ENCODE results near the gene ADIRF.

DNA sequence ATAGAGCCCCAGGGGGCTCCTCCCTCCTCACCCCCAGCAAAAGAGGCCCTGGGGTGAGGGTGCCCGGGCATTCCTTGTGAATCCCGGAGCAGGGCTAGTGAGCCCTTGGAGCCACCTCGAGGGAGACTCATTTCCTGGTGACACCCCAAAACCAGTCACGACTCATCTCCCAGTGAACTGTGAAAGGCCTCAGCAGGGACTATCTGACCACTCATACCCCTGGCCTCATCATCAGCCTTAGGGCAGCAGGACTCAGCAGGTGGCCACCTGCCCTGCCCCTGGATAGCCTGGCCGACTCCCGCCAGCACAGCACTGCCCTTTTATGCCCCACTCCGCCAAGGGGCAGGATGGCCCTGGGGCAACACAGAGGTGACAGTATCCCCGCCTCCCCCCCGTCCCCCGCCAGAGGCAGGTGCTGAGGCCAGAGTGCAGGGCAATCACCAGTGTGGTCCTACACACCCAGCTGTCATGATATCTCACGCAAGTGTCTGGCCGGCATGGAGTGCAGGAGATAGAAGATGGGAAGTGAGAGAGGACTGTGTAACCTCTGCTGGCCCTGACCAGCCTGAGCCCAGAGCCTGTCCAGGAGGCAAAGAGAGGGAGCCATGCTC lies 6.7 kb upstream of the ADIRF start:
- no peak for TF ChIP-seq POLR2AphosphoS5 (IDR thresholded peaks at IDR 0.05)
- TF ChIP-seq, protein P1, sequence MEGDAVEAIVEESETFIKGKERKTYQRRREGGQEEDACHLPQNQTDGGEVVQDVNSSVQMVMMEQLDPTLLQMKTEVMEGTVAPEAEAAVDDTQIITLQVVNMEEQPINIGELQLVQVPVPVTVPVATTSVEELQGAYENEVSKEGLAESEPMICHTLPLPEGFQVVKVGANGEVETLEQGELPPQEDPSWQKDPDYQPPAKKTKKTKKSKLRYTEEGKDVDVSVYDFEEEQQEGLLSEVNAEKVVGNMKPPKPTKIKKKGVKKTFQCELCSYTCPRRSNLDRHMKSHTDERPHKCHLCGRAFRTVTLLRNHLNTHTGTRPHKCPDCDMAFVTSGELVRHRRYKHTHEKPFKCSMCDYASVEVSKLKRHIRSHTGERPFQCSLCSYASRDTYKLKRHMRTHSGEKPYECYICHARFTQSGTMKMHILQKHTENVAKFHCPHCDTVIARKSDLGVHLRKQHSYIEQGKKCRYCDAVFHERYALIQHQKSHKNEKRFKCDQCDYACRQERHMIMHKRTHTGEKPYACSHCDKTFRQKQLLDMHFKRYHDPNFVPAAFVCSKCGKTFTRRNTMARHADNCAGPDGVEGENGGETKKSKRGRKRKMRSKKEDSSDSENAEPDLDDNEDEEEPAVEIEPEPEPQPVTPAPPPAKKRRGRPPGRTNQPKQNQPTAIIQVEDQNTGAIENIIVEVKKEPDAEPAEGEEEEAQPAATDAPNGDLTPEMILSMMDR (IDR thresholded peaks at IDR 0.05), result no peak
